Bronchial epithelial cell (primary cell): Measurements from ENCODE around the gene VSIG10L2. TPM values are rescaled to one million over a fixed set of nuclear protein-coding genes. Genes with fewer than 3 reads are reported as not detected.

Experiments used
- DNase-seq: peaks from one replicate; pipeline ENCODE4 v3.0.0-alpha.2; 2010; ENCODE audit warnings: low read depth
- FAIRE-seq: peaks from 2 replicates; lab custom pipeline; 2011; peaks lifted over from hg19 to GRCh38; lab: Jason Lieb, UNC
- H3K27me3 ChIP-seq: 2 replicates; pipeline ENCODE4 v1.5.1; 2011; ENCODE audit warnings: low read length; ENCODE audit not compliant: control insufficient read depth, insufficient read depth
- H3K36me3 ChIP-seq: 2 replicates; pipeline ENCODE4 v1.5.1; 2011; ENCODE audit warnings: low read length; ENCODE audit not compliant: control insufficient read depth, insufficient read depth
- H3K4me3 ChIP-seq: 2 replicates; pipeline ENCODE4 v1.5.1; 2011; ENCODE audit warnings: mild to moderate bottlenecking, low read depth, low read length, control low read depth
- CTCF ChIP-seq: IDR thresholded peaks from 2 replicates; pipeline ENCODE4 v1.5.1; 2011; ENCODE audit warnings: mild to moderate bottlenecking, moderate library complexity, low read length, control low read depth, inconsistent platforms; ENCODE audit not compliant: insufficient read depth, severe bottlenecking
- total RNA-seq: library from RNA; depleted of rRNA; stranded (reverse); fragments of >200 nt; gene quantifications from 2 replicates; pipeline ENCODE4 v1.2.1, GENCODE V29; 2014

Gene VSIG10L2
- total RNA-seq, 1 donor from 2014 or later, result not detected

- FAIRE-seq (no peak), DNase-seq (no peak)
- TF ChIP-seq CTCF, result no peak
- Histone ChIP-seq H3K4me3 (no peak overlapping the region), H3K36me3 (no peaks in the 10 kb centered on the region), H3K27me3 (no peaks in the 10 kb centered on the region)
These were observed 23.7 kb upstream of the VSIG10L2 start for GRCh38 chr11:125922156-125922555.

GRCh38 chr11:125923012-125923579, 22.7 kb upstream of the VSIG10L2 start:
- Histone ChIP-seq H3K4me3 (no peak overlapping the region), H3K27me3 (no peaks in the 10 kb centered on the region), H3K36me3 (no peaks in the 10 kb centered on the region)
- TF ChIP-seq CTCF, result peak; percentile 87
- DNase-seq (peak; percentile 67), FAIRE-seq (no peak)

- FAIRE-seq, result no peak
- Histone ChIP-seq H3K27me3 (no peaks in the 10 kb centered on the region), H3K4me3 (no peak overlapping the region), H3K36me3 (no peaks in the 10 kb centered on the region)
- TF ChIP-seq CTCF, result no peak
- DNase-seq, result no peak
These were observed 22.2 kb upstream of the VSIG10L2 start for GRCh38 chr11:125923633-125924032.

GRCh38 chr11:125924384-125925007, 21.3 kb upstream of the VSIG10L2 start:
- no peak for TF ChIP-seq CTCF
- DNase-seq, result no peak
- Histone ChIP-seq H3K4me3 (no peak overlapping the region), H3K27me3 (no peaks in the 10 kb centered on the region), H3K36me3 (no peaks in the 10 kb centered on the region)
- no peak for FAIRE-seq

GRCh38 chr11:125925247-125925740, 20.6 kb upstream of the VSIG10L2 start:
- H3K4me3 ChIP-seq, result no peak overlapping the region
- no peak for TF ChIP-seq CTCF
- DNase-seq (peak; percentile 9), FAIRE-seq (no peak)
- no peaks in the 10 kb centered on the region for H3K36me3 ChIP-seq
- H3K27me3 ChIP-seq, result no peaks in the 10 kb centered on the region
